ENCODE results near the gene CLIP1.
A peak's percentile ranks its signal among the peaks of the same experiment; 100 is the strongest.
"Not testable (repeated sequence)": the region's sequence is repeated elsewhere in the genome, so short reads cannot be mapped to it uniquely, and the experiment has no call there.

The CLIP1 gene

DNA sequence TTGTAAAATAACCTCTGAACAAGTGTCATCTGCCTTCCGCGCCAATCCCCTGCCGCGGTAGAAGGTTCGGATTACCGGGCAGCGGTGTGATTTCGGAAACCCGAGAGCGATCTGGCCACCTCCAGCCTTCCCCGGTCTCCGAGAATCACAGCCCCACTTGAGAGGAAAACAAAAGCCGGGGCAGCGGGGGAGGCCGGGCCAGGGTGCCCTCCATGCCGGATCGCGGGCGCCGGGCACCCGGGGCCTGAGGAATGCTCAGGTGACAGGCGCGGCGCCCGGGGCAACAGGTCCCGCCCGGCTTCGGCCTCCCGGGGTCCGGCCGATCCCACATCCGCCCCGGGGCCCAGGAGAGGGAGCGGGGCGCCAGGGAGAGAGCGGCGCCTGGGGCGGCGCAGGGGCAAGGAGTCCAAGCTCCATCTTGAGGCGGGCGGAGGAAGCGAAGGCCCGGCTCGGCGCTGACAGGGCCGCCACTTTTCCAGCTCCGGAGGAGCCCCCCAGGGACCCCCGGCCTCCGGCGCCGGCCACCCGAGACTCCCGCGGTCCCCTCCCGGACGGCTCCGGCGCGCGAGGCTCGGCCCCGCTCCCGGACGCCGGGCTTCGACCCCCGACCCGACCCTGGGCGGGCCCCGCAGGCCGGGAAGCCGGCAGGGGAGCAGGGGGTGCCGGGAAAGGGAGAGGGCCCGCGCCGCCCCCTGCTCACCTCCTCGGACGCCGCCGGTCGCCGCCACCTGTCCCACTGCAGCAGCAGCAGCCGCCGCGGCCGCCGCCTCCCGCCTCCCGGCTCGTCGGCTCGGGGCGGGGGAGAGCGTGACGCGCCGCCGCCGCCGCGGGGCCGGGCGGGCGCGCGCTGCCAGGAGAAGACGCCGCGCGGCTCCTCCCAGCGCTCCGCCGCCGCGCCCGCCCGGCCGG, at the start of gene CLIP1:
TSS of gene CLIP1 (minus strand) at position 849 of the 909 bp plus-strand sequence. CDS start 42,217 bp downstream, outside the sequence.
- TF ChIP-seq, protein P1, sequence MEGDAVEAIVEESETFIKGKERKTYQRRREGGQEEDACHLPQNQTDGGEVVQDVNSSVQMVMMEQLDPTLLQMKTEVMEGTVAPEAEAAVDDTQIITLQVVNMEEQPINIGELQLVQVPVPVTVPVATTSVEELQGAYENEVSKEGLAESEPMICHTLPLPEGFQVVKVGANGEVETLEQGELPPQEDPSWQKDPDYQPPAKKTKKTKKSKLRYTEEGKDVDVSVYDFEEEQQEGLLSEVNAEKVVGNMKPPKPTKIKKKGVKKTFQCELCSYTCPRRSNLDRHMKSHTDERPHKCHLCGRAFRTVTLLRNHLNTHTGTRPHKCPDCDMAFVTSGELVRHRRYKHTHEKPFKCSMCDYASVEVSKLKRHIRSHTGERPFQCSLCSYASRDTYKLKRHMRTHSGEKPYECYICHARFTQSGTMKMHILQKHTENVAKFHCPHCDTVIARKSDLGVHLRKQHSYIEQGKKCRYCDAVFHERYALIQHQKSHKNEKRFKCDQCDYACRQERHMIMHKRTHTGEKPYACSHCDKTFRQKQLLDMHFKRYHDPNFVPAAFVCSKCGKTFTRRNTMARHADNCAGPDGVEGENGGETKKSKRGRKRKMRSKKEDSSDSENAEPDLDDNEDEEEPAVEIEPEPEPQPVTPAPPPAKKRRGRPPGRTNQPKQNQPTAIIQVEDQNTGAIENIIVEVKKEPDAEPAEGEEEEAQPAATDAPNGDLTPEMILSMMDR (conservative IDR thresholded peaks at IDR 0.05; ENCODE audit: control insufficient read depth, insufficient read depth, low read depth, low read length), result peak; percentile 27
- DNase-seq (ENCODE audit: low read depth), result peak; percentile 63
- H3K4me3 ChIP-seq (ENCODE audit: control insufficient read depth, low read depth, low read length), result peak within 1 kb of the TSS; percentile 74

DNA sequence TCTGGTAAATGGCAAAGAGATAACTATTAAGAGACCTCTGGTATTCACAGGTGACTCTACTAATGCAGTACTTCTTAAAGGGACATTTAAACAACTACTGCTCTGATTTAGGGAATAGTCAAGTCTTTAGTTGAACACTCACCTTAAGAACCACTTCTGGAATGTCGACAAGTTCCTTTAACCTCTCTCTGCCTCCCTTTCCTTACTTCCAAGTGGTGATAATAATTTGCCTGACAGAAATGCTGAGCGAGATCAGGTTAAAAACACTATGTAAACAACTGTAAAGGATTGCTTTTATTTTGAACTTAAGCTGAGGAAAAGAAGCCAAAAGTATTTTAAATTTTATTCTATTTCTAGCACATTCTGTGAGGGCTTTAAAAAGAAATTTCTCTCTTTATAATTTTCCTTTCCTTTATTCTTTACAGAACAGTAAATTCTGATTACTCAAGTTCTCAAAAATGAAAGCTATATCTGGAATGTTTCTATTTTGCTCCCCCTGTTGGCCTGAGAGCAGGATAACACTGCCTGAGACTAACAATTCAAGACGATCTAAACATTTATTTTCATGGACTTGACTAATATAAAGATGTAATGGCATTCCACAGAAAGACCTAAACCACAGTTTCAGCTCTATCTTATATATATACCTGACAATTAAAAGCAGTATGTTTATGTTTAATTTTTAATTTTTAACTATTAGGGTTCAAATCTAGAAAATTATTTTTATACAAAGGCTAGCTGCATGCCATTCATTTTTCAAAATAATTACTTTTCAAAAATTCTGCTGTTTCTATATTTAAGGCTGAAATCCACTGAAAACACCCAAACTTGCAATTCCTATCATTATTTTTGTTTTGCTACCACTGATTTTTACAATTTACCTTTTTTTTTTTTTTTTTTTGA, 49.1 kb upstream of the CLIP1 start:
- H3K4me3 ChIP-seq (ENCODE audit: control insufficient read depth, low read depth, low read length), result no peak overlapping the region
- TF ChIP-seq, protein P1 (conservative IDR thresholded peaks at IDR 0.05; ENCODE audit: control insufficient read depth, insufficient read depth, low read depth, low read length), result peak; percentile 74
- DNase-seq (ENCODE audit: low read depth), result peak; percentile 83

DNA sequence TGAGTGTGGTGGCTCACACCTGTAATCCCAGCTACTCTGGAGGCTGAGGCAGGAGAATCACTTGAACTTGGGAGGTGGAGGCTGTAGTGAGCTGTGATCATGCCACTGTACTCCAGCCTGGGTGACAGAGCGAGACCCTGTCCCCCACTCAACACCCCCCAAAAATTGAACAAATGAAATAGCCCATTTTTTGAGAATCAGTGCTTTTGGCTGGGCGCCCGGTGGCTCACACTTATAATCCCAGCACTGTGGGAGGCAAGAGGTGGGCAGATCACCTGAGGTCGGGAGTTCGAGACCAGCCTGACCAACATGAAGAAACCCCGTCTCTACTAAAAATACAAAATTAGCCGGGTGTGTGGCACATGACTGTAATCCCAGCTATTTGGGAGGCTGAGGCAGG, 48.1 kb upstream of the CLIP1 start:
- not testable (repeated sequence) for DNase-seq (ENCODE audit: low read depth); H3K4me3 ChIP-seq (ENCODE audit: control insufficient read depth, low read depth, low read length)

DNA sequence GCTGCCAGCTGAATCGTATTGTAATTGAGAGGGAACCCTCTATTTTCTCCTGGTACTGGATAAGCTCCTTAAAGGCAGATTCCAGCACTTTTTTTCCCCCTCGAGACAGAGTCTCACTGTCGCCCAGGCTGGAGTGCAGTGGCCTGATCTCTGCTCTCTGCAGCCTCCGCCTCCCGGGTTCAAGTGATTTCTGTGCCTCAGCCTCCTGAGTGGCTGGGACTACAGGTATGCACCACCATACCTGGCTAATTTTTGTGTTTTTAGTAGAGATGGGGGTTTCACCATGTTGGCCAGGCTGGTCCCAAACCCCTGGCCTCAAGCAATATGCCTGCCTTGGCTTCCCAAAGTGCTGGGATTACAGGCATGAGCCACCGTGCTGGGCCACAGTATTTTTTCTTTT, 47.4 kb upstream of the CLIP1 start:
- DNase-seq (ENCODE audit: low read depth); H3K4me3 ChIP-seq (ENCODE audit: control insufficient read depth, low read depth, low read length): not testable (repeated sequence)

DNA sequence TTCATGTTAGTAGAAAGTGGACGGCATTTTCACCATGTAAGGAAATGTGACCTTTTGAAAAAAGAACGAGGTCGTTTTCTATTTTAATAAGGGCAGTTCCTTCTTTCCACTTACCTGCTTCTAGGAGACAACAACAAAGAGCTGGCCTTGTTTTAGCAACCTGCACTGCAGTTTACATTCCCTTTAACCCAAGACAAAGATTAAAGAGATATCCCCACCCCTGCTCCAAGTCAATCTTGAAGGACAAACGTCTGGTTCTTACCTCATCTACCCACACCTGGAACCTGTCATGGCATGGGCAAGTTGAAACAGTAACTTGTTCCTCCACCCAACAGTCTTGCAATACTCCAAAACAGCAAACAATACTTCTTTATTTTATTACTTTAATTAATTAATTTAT, 45.5 kb upstream of the CLIP1 start:
- TF ChIP-seq, protein P1 (conservative IDR thresholded peaks at IDR 0.05; ENCODE audit: control insufficient read depth, insufficient read depth, low read depth, low read length), result no peak
- H3K4me3 ChIP-seq (ENCODE audit: control insufficient read depth, low read depth, low read length), result no peak overlapping the region
- no peak for DNase-seq (ENCODE audit: low read depth)

DNA sequence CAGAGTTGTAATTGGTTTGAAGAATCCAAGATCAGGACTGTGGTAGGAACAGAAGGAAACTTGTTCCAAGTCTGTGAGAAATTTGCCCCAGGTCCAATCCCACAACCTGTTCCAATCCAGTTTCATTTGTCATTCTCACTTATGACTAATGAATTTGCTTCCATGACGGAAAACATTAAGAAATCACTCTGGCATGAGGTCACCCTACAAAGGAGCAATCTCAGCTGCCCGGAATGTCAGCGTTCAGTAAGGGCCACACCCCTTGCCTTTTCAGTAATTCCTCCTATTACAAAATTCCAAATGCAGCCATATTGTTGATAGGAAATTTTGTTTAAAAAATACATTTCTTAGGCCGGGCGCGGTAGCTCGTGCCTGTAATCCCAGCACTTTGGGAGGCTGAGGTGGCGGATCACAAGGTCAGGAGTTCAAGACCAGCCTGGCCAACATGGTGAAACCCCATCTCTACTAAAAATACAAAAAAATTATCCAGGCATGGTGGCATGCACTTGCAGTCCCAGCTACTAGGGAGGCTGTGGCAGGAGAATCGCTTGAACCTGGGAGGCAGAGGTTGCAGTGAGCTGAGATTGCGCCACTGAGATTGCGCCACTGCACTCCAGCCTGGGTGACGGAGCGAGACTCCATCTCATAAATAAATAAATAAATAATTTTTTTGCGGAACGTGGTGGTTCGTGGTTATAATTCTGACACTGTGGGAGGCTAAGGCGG, 42.0 kb upstream of the CLIP1 start:
- DNase-seq (ENCODE audit: low read depth), result peak; percentile 99
- not testable (repeated sequence) for H3K4me3 ChIP-seq (ENCODE audit: control insufficient read depth, low read depth, low read length)

DNA sequence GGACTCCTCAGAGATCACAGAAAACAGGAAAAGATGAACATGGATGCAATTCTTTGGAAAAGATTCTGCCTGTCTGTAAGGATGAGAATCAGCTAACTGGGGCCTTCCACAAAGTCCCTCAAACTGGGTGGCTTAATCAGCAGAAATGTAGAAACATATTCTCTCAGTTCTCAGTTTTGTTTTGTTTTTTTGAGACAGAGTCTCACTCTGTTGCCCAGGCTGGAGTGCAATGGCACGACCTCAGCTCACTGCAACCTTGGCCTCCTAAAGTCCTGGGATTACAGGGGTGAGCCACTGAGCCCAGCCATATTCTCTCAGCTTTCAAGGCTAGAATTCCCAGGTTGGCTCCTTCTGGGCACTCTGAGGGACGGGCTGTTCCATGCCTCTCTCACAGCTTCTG, 38.2 kb upstream of the CLIP1 start:
- TF ChIP-seq, protein P1 (conservative IDR thresholded peaks at IDR 0.05; ENCODE audit: control insufficient read depth, insufficient read depth, low read depth, low read length), result no peak
- DNase-seq (ENCODE audit: low read depth), result no peak
- no peak overlapping the region for H3K4me3 ChIP-seq (ENCODE audit: control insufficient read depth, low read depth, low read length)
